Left ventricle myocardium inferior (tissue), 1 donor: ENCODE measurements around the gene CCL27. TPM values are rescaled to one million over a fixed set of nuclear protein-coding genes. Genes with fewer than 3 reads are reported as not detected.
"Not testable (repeated sequence)": the region's sequence is repeated elsewhere in the genome, so short reads cannot be mapped to it uniquely, and the experiment has no call there.

Experiments
- DNase-seq: peaks from one replicate; pipeline ENCODE4 v3.0.0-alpha.2; 2020
- H3K27ac ChIP-seq: fragments of 200-600 bp; replicated peaks from 2 replicates; pipeline ENCODE4 v1.8.0; 2021
- H3K27me3 ChIP-seq: fragments of 200-600 bp; 2 replicates; pipeline ENCODE4 v1.8.0; 2021; ENCODE audit warnings: low read depth
- H3K36me3 ChIP-seq: fragments of 200-600 bp; 2 replicates; pipeline ENCODE4 v1.8.0; 2021
- H3K4me1 ChIP-seq: fragments of 200-600 bp; 2 replicates; pipeline ENCODE4 v1.8.0; 2021
- H3K4me3 ChIP-seq: fragments of 200-600 bp; 2 replicates; pipeline ENCODE4 v1.8.0; 2021; ENCODE audit warnings: mild to moderate bottlenecking, moderate library complexity
- H3K9me3 ChIP-seq: fragments of 200-600 bp; replicated peaks from 2 replicates; pipeline ENCODE4 v1.8.0; 2021
- intact Hi-C: fragments of 100-400 bp; cut with micrococcal nuclease; formaldehyde crosslinking; loops from one replicate; pipeline ENCODE4 v1.11.0; 2022
- total RNA-seq: library from RNA; stranded (reverse); fragmentation: NEBNext Ultra II Directional; extraction: Animal tissue kit (Norgen Biotek cat#: 25700); gene quantifications from one replicate; pipeline ENCODE4 v1.2.1, GENCODE V29; 2021
- TF ChIP-seq, protein P1 (sequence below): fragments of 200-600 bp; IDR thresholded peaks from 2 replicates; pipeline ENCODE4 v1.8.0; 2021; ENCODE audit warnings: antibody characterized with exemption, mild to moderate bottlenecking, borderline replicate concordance
- donor health status: DM: no; HTN: yes; CAD: no; lungs with severe emphysema.

The CCL27 gene
- total RNA-seq, 1 donor from 2014 or later, result 0.41 TPM

DNA sequence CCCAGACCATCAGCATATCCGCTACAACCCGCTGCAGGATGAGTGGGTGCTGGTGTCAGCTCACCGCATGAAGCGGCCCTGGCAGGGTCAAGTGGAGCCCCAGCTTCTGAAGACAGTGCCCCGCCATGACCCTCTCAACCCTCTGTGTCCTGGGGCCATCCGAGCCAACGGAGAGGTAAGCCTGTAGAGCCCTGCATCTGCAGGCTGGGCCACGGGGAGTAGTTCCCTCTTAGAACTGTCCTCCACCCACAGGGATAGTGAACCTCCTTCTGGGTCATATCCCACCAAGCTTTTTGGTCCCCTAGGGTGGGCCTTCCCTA is 15.4 kb downstream of the CCL27 start:
- intact Hi-C loops, result no loop called here
- TF ChIP-seq, protein P1, sequence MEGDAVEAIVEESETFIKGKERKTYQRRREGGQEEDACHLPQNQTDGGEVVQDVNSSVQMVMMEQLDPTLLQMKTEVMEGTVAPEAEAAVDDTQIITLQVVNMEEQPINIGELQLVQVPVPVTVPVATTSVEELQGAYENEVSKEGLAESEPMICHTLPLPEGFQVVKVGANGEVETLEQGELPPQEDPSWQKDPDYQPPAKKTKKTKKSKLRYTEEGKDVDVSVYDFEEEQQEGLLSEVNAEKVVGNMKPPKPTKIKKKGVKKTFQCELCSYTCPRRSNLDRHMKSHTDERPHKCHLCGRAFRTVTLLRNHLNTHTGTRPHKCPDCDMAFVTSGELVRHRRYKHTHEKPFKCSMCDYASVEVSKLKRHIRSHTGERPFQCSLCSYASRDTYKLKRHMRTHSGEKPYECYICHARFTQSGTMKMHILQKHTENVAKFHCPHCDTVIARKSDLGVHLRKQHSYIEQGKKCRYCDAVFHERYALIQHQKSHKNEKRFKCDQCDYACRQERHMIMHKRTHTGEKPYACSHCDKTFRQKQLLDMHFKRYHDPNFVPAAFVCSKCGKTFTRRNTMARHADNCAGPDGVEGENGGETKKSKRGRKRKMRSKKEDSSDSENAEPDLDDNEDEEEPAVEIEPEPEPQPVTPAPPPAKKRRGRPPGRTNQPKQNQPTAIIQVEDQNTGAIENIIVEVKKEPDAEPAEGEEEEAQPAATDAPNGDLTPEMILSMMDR, result no peak
- Histone ChIP-seq H3K4me3 (peak overlapping the region; percentile 88), H3K36me3 (peaks cover 29% of the 10 kb centered on the region), H3K27me3 (no peaks in the 10 kb centered on the region), H3K4me1 (peaks cover 52% of the 10 kb centered on the region), H3K9me3 (no peaks in the 10 kb centered on the region), H3K27ac (peak overlapping the region; percentile 98)
- no peak for DNase-seq

DNA sequence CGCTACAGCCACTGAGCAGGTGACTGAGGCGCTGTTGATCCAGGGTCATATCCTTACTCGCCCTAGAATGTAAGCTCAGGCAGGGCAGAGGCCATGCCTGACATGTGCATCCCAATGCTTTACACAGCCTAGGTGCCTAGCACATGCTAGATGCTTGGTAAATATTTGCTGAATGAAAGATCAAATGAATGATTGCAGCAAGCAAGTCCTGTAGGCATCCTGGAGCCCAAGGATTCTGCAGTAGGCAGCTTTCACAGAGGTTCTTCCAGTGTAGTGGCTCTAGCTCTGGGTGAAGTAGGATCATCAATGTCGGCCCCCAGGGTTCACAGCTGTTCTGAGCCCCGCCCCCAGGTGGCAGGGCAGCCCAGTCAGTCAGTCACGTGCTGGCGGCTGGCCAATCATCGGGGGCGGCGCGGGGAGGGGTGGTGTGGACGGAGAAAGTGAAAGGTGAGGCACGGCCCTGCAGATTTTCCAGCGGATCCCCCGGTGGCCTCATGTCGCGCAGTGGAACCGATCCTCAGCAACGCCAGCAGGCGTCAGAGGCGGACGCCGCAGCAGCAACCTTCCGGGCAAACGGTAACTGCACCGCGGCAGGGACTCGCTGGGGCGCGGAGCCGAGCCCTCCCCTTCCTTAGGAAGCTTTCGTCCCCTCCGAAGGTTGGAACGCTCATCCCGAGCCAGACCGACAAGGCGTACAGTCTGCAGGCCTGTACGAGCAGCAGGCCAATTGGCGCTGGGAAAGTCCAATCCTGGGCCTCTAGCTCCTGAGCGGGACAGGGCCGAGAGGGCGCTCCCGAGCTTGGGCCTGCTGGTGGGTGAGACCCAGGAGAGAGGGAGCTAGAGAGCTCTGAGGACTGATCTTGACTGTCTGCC is 16.0 kb downstream of the CCL27 start, which contains the start of gene GALT:
TSS of gene GALT (plus strand) at position 465 of the 873 bp plus-strand sequence. CDS start at position 495, 30 bp downstream.
- Histone ChIP-seq H3K4me3 (peak within 1 kb of the TSS; percentile 88), H3K27ac (peak within 1 kb of the TSS; percentile 98)
- intact Hi-C loops, result no loop called here

DNA sequence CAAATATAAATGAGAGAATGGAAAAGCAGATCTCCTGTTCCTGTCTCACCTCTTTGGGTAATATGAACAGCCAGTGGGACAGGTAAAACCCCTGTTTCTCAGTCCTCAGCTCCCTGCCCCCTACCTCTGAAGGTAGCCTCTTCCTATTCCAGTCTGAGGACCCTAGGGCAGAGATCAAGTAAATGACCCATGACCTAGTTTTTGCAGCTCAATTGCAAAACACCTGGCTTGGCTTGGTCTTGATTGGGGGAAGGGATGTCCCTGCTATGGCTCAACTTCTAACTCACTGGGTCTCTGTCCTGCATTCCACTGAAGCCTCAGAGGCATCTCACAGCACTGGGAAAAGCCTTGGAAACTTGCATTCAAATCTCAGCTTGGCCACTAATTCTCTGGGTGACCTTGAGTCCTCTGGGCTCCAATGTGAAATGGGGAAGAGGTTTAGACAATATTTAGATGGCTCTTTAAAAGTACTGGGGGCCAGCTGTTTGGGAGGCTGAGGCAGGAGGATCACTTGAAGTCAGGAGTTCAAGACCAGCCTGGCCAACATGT is 17.6 kb downstream of the CCL27 start:
- peaks cover 38% of the 10 kb centered on the region for H3K4me1 ChIP-seq
- H3K27ac ChIP-seq, result peak overlapping the region; percentile 19
- TF ChIP-seq, protein P1, result no peak
- peaks cover 19% of the 10 kb centered on the region for H3K36me3 ChIP-seq
- H3K27me3 ChIP-seq, result no peaks in the 10 kb centered on the region
- no peak overlapping the region for H3K4me3 ChIP-seq
- intact Hi-C loops, result no loop called here
- no peaks in the 10 kb centered on the region for H3K9me3 ChIP-seq
- no peak for DNase-seq

More for the DNA sequence above, 16.0 kb downstream of the CCL27 start, which contains the start of gene GALT:
- Histone ChIP-seq H3K36me3 (peaks cover 29% of the 10 kb centered on the region), H3K9me3 (no peaks in the 10 kb centered on the region), H3K4me1 (peaks cover 48% of the 10 kb centered on the region), H3K27me3 (no peaks in the 10 kb centered on the region)
- peak; percentile 96 for DNase-seq
- TF ChIP-seq, protein P1, result peak; percentile 53

DNA sequence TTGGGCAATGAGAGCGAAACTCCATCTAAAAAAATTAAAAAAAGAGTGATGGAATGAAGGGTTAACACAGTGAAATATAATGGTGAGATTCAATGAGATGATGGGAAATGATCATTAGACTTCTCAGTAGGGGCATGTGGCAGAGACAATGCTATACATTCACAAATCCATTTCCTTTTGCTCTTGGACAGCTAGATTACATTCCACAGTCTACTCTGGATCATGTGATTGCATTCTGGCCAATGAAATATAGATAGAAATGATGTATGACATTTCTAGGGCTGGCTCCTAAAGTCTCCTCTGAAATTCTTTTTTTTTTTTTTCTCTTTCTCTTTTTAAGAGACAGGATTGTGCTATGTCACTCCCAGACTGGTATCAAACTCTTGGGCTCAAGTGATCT is 19.8 kb downstream of the CCL27 start:
- Histone ChIP-seq H3K4me1 (peaks cover 31% of the 10 kb centered on the region), H3K27ac (no peak overlapping the region), H3K9me3 (no peaks in the 10 kb centered on the region), H3K4me3 (no peak overlapping the region), H3K27me3 (no peaks in the 10 kb centered on the region), H3K36me3 (no peaks in the 10 kb centered on the region)
- intact Hi-C loops, result no loop called here
- TF ChIP-seq, protein P1, result no peak
- no peak for DNase-seq

- peaks cover 33% of the 10 kb centered on the region for H3K4me1 ChIP-seq
Observed at GRCh38 chr9:34639322-34639721, 23.1 kb downstream of the CCL27 start.

DNA sequence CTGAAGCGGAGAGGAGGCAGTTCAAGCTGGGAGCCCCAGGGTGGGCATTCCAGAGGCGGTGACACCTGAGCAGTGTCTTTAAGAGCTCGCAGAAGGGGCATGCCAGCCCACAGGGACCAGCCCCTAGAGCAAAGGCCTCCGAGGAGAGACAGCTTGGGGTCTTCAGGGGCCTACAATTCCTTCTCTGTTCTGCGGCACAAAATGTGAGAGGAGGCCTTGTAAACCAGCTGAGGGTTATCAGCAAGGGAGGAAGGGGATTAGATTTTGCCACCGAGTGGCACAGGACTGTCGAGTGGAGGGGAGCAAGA is 24.4 kb downstream of the CCL27 start:
- H3K4me3 ChIP-seq, result peak overlapping the region; percentile 78
- TF ChIP-seq, protein P1, result no peak
- intact Hi-C loops, result no loop called here
- peaks cover 37% of the 10 kb centered on the region for H3K4me1 ChIP-seq
- H3K27me3 ChIP-seq, result no peaks in the 10 kb centered on the region
- H3K9me3 ChIP-seq, result no peaks in the 10 kb centered on the region
- H3K36me3 ChIP-seq, result peaks cover 10% of the 10 kb centered on the region
- DNase-seq, result no peak
- H3K27ac ChIP-seq, result peak overlapping the region; percentile 84

More at GRCh38 chr9:34639322-34639721, 23.1 kb downstream of the CCL27 start:
- H3K9me3 ChIP-seq, H3K4me3 ChIP-seq, H3K27ac ChIP-seq, intact Hi-C loops, DNase-seq, H3K27me3 ChIP-seq: not testable (repeated sequence)
- H3K36me3 ChIP-seq, result peaks cover 10% of the 10 kb centered on the region
